HG03558 (cell line): ENCODE measurements around the gene LHX2.

Source experiments
- ATAC-seq: cut with Tn5 transposase; IDR thresholded peaks from one replicate; pipeline ENCODE4 v1.9.1; 2021; ENCODE audit warnings: moderate number of reproducible peaks; ENCODE audit not compliant: unreplicated experiment; ENCODE audit errors: extremely low read depth

LHX2 gene

DNA sequence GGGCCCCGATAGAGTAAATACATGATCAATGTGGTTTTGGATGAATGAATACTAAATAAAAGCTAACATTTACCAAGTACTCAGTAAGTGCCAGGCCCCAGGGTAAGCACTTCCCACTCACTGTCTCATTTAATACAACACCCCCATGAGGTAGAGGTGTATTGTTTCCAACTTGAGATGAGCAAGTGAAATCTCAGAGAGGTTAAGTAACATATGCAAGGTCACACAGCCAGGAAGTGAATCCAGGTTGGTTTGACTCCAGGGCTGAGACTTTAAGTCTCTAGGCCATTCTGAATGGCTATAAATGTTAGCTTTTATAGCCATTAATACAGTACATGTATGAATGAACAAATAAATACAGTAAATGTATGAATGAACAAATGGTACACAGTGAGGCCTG is 39.4 kb downstream of the LHX2 start:
- ATAC-seq, result no peak

DNA sequence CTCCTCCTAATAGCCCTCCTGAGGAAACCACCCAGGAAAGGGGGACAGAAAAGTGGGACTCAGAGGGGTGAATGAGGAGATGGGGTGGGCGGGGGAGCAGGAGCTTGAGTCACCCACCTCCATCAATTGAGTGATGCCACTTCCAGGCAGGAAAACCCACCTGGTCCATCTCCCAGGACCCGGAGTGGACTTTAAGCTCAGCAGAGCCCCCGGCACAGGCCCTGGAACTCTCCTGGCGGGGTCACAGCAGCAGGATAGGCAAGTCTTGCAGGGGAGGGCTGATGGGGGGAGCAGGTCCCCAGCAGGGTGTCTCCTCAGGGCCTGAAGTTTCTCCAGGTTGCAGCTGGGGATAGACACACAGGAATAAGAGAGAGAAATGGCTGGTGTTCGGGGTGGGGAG is 40.8 kb downstream of the LHX2 start:
- no peak for ATAC-seq

DNA sequence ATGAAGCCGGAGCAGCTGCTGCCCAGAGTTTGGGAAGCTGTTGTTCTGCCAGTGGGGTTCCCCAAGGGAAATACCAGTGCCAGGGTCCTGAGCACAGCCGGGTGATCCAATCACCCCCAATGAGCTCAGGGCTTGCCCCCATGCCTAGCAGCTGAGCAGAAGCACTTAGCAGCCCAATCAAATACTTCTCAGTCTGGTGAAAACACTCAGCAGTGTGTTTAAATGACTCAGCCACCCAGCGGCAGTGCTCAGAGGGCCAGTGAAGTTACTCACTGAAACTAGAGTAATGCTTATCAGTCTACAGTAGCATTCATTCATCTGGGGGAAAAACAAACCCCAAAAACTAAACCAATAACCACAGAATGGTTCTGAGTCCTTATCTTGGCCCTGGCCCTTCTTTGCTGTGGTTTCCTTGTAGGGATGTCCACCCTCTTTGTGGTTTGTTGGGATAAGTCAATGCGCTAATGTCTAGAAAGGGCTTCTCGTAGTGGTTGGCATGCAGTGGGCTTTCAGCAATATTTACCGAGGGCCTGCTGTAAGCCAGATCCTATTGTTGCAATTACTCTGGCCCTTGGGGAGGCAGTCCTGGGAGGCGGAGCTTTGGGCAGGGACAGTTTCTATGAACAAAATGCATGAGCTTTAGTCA is 43.1 kb downstream of the LHX2 start:
- peak; percentile 92 for ATAC-seq

DNA sequence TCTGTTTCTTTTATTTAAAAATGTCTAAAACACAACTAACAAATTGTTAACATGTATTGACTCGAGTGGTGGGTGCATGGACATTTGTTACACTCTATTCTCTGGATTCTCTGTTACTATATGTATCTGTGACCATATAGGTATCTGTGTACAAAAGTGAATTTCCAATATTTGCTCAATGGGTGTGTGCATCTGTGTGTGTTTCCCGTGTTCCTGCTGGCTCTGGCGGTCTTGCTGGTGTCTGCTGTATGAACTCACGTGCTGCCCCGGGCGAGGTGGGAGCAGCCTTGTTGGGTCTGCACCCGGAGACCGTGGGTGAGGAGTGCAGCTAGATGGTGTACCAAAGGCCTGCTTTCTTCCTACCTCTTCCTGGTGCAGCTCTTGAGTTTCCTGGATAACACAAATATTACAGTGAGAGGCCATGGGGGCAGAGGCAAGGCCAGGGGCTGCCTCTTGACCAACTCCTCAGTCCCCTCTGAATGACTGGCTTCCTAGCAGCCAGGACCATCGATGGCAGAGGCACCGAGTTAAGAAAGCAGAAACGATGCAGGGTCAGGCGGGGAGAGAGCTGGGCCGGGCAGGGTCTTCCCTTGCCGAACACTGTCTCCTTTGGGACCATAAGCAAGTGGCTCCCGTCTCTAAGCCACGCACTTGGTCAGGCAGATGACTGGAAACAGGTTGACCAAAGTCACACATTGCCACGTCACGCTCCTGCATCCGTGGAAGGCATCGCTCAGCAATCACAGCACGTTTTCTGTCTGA is 49.5 kb downstream of the LHX2 start:
- ATAC-seq, result no peak

DNA sequence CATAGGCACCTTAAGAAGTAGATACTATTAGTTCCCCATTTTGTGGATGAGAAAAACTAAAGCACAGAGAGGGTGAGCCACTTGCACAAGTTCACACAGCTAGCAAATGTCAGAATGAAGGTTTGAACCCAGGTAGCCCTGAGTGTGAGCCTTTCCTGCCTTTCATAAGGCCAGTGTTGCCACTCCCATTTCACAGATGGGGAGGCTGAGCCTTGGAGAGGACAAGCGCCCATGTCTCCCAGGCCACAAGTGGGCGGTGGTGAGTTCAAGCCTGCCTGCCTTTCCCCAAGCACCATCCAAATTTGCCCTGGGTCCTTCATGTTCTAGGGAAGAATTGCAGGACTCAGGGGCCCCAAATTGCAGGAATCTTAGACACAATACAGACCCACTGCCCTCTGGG is 50.6 kb downstream of the LHX2 start:
- no peak for ATAC-seq

DNA sequence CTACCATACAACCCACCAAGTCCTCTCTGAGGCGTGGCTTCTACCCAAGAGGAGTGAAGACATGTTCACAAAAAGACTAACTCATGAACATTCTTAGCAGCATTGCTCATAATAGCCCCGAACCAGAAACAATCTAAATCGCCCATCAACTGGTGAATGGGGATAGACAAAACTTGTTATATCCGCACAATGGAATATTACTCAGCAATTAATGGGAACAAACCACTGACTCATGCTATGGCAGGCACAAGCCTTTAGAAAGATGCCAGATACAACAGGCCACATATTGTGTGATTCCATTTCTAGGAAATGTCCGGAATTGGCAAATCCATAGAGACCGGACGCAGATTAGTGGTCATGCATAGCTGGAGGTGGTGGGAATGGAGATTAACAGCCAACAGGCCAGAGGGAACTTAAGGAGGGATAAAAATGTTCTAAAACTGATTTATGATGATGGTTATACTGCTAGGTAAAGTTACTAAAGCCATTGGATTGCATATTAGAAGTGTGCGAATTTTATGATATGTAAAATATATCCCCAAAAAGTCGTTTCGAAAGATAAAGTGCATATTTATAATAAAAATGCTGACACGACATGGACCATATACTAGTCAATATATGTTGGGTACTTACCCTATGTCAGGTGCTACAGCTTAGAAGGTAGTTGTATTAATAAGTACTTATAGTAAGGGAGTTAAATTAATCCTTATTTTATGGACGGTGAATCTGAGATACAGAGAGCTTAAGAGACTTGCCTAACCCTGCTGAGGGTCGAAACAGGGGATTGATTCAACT is 55.4 kb downstream of the LHX2 start:
- no peak for ATAC-seq

DNA sequence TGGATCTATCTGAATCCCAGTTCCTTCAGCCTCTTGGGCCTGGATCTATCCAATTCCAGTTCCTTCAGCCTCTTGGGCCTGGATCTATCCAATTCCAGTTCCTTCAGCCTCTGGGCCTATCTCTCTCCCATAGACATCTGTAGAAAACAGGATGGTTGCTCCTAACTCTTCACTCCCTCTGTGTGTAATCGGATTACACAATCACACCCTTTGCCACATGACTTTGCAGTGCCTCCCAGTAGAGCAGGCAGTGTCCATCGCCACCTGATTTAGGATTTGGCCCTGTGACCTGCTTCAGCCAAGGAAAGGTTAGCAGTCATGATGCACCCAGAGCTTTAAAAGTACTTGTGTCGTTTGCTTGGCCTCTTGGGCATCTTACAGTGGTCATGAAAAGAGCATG is 56.7 kb downstream of the LHX2 start:
- no peak for ATAC-seq

DNA sequence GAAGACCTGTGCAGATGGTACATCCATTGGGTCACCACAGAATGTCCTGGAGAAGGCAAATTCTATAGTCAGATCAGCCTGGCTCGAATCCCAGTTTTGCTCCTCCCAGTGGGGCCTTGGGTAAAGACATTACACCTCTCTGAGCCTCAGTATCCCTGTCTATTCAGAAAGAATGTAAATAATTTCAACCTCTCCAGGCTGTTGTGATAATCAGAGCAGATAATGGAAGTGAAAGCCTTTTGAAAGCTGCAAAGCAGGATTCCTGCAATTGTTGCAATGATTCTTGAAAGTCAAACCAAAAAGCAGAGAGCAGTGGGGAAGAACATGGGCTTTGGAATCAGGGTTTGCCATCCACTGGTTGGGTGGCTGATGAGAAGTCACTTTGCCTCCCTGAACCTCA is 63.2 kb downstream of the LHX2 start:
- no peak for ATAC-seq

DNA sequence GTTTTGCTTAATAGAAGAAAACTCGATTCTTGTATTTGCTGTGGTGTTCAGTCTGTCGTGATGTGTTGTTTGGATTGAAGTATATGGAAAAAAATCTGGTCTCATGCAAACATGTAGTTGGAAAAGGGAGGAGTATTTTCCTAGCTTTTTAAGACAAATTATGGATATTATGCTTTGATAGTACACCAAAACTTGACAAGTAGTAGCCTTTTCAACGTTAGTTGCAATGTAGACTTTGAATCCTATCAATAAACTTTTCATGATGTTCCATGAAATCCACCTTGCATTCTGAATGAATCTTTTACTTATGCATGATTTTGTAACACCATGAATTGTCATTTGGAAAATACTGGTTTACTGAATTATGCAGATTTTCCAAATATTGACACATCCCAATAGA is 64.2 kb downstream of the LHX2 start:
- ATAC-seq, result no peak

DNA sequence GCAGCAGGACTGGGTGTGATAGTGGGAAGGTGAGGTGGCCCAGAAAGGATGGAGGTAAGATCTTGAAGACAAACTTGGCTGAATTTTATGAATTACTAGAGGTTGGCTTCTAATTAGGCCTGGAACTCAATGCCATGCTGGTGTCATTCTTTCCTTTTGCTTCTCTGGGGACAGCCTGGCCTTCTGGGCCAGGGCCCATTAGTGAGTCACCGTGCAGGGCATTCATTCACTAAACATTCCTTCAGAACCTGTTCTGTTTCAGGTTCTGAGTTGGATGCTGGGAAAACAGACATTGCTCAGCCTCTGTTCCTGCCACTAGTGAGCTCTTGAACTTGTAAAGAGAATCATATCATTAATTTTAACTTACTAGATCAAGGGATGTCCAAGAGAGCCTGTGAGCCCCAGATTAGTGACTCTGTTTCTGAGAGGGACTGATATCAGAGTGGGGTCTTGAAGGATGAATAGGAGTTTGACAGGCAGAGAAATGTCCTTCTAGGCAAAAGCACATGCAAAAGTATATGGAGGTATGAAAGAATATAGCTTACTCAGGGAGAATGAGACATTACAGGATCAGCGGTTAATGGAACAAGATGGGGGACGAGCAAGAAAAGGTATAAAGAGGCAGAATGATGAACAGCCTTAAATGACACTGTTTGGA is 66.5 kb downstream of the LHX2 start:
- no peak for ATAC-seq

DNA sequence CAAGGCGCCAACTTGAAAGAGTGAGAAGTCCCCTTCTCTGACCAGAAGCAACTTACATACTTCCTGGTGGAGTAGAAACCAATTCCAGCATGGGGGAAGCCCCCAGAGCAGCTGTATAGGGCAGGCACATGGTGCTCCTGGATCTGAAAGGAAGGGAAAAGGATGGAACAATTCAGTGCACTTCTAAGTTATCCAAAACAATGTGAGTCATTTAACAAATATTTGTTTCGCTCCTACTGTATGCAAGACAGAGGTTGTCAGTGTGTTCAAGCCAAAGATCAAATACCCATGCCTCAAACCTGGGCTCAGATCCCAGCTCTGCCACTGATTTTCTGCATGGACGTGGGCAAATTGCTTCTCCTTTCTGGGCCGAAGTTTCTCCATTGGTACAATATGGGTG is 67.1 kb downstream of the LHX2 start:
- ATAC-seq, result no peak

DNA sequence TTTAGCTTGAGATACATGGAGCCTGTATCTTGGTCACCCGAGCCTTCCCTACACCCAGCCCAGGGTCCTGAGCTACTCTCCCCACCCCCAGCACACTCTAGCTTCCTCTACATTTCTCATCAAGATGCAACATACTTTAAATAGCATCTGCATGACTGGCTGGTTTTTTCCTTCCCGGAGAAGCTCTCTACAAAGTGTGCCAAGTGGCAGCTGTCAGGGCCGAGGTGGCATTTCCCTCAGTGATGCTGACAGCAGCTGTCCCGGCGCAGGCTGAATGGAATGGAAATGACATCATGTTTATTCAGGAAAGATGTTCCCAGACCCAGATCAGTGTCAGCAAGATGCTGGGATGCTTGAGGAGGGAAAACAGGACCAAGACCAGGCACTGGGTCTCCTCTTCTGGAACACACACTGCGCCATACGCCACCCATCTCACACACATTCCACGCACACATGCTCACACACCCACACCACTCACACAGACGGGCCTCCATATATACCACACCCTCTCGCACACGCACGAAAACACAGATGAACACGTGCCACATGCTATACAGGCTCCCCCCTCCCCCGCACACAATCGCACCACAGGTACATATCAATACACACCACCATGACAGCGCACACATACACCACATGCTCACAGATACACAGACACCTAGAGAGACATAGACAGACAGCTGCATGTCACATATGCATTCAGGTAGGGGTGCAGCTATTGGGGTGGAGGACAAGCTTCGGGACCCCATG is 67.8 kb downstream of the LHX2 start:
- no peak for ATAC-seq

DNA sequence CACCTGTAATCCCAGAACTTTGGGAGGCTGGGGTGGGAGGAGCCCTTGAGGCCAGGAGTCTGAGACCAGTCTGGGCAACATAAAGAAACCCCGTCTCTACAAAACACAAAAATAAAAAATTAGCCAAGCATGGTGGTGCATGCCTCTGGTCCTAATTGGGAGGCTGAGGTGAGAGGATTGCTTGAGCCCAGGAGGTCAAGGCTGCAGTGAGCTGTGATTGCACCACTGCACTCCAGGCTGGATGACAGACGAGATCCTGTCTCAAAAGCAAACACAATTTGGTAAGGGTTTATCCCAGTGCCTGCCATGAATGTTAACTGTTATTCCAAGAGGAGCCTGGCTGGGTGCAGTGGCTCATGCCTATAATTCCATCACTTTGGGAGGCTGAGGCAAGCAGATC is 71.1 kb downstream of the LHX2 start:
- ATAC-seq, result no peak
